IPS-18c (cell line): ENCODE measurements around the gene PPM1H.
"Not testable (repeated sequence)": the region's sequence is repeated elsewhere in the genome, so short reads cannot be mapped to it uniquely, and the experiment has no call there.

Experiments
- H3K4me3 ChIP-seq: 2 replicates; pipeline ENCODE4 v1.7.0; 2013; ENCODE audit warnings: low read depth, mild to moderate bottlenecking, low read length, moderate library complexity; ENCODE audit not compliant: insufficient read depth
- H3K9me3 ChIP-seq: one replicate; pipeline ENCODE4 v1.6.1; 2013; ENCODE audit warnings: mild to moderate bottlenecking, low read length, moderate library complexity; ENCODE audit not compliant: control insufficient read depth, insufficient read depth

PPM1H gene

DNA sequence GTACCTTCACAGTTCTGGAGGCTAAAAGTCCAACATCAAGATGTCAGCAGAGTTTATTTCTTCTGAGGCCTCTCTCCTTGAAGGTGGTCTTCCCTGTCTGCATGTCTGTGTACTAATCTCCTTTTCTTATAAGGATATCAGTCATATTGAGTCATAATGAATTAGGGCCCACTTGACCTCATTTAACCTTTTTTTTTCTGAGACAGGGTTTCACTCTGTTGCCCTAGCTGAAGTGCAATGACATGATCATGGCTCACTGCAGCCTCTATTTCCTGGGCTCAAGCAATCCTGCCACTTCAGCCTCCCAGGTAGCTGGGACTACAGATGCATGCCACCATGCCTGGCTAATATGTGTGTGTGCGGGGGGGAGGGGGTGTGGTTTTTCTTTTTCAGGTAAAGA lies 41.7 kb downstream of the PPM1H start:
- Histone ChIP-seq H3K4me3 (no peak overlapping the region), H3K9me3 (no peaks in the 10 kb centered on the region)

DNA sequence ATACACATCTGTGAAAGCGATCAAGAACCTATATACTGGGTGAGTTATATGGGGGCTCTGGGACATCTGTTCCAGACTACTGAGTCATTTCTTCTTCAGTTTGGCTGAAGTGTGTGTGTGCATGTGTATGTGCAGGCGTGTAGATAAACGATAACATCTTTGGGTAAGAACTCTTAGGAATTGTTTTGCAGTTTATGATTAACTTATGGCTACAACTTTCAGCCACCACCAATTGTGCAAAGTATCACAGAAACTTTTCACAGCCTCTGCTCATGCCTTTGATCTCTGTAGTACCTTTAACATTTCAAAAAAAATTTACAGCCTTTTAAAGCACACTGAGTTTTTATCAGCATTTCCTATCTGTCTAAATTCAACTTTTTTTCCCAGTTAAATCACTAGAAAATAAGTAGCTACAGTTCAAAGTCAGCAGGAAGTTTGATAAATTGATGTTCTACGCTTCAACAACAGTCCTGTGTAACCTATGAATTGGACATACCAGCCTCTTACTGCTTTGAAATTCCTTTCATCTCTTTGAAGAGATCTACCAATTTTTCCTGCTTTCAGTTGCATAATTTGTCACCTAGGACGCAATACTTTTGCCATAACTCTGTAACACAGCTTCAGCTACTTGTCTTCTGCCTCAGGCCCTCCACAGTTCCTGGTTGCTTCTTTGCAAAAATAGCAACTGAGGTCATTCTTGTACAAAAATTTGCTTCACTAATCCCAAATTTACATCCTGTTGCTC lies 43.0 kb downstream of the PPM1H start:
- no peak overlapping the region for H3K4me3 ChIP-seq
- H3K9me3 ChIP-seq: no peaks in the 10 kb centered on the region

DNA sequence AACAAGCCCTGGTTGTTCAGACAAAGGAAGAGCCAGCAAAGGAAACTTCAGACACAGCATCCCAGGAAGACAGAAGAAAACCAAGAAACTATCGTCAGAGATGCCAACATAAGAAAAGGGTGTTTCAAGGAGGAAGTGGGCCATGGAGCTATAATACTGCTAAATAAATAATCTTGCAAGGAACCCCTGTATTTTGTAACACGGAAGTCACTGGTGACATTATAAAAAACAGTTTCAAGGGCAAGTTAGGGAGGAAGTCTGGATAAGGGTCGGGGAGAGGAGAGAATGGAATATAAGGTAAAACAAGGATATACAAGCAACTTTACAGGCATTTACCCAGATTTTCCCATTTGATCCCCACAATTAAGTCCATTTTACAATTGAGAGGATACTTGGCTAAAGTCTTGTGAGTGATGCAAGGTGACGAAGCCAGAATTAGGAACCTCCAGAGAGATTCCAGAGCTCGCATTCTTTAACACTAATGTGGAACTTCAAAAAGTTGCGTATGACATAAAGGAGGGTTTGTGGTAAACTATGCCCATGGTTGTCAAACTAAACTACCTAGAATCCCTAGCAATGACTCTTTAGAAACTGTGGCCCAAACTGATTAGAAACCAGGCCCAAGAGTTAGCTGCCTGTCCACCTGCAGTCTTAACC lies 46.4 kb downstream of the PPM1H start:
- Histone ChIP-seq H3K4me3 (no peak overlapping the region), H3K9me3 (no peaks in the 10 kb centered on the region)

DNA sequence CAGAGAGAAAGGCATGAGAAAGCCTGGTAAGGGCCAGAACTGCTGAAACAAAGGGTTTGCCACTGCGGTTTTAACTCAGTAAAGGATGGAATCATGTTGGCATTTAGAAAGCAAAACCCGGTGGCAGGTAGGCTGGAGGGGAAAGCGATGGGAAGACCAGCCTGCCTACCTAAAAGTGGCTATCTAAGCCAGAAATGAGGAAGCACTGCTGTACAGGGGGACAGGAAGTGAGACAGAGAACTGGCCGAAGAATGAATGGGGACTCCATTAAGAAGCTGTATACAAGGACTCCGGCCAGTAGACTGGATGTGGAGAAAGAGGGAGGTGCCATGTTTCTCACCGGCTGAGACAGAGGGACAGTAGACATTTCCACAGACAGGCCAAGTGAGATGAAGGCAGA lies 48.2 kb downstream of the PPM1H start:
- H3K9me3 ChIP-seq: no peaks in the 10 kb centered on the region
- no peak overlapping the region for H3K4me3 ChIP-seq

DNA sequence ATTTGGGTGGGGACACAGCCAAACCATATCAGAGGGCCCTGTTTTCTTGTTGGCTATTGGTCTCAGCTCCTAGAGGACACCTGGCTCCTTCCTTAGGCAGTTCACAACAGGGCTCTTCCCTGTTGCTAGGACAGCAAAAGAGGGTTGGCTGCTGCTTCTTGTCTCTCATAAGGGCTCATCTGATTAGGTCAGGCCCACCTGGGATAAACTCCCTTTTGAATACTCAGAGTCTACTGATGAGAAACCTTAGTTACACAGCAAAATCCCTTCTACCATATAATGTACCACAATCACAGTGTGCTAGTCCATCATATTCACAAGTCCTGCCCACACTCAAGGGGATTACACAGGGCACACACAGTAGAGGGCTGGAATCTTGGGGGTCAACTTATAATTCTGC lies 49.7 kb downstream of the PPM1H start:
- H3K4me3 ChIP-seq: no peak overlapping the region
- H3K9me3 ChIP-seq: no peaks in the 10 kb centered on the region

DNA sequence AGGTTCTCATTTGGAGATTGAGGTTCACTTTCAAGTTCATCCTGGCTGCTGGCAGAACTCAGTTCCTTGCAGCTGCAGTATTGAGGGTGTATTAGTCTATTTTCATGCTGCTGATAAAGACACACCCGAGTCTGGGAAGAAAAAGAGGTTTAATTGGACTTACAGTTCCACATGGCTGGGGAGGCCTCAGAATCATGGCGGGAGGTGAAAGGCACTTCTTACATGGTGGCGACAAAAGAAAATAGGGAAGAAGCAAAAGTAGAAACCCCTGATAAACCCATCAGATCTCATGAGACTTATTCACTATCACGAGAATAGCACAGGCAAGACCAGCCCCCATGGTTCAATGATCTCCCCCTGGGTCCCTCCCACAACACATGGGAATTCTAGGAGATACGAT lies 50.1 kb downstream of the PPM1H start:
- not testable (repeated sequence) for H3K9me3 ChIP-seq, H3K4me3 ChIP-seq

DNA sequence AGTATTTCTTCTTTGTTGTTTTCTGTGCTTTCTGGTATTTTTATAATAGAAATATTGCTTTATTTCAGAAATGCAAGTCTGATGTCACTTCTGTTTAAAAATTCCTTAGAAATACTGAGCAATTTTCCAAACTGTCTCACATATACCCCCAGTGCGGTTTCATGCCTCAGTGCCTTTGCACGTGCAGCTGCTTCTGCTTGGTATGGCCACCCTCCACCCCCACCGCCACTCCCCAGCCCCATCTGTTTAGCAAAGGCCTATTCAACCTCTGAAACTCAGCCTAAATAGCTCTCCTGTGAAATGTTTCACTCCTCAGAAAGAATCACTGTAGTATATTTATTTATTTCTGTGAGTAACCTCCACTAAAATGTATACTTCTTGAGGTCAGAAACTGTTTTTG lies 52.3 kb downstream of the PPM1H start:
- Histone ChIP-seq H3K4me3 (no peak overlapping the region), H3K9me3 (no peaks in the 10 kb centered on the region)

DNA sequence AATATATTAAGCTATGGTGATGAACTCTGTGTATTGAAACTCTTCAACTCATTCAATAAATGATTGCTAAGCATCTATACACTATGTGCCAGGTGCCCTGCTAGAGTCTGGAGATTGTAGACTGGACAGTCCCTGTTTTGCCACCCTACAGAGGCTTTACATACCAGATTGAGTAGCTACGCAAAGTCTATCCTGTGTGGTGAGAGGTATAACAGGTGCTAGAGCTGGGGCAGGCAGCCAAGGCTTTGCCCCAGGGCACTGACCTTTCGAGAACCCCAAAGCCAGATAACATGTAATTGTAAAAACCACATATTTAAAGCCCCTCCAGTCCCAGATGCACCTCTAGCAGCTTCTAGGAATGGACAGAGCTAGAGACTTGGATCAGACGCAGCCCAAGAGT lies 52.8 kb downstream of the PPM1H start:
- Histone ChIP-seq H3K4me3 (no peak overlapping the region), H3K9me3 (no peaks in the 10 kb centered on the region)

DNA sequence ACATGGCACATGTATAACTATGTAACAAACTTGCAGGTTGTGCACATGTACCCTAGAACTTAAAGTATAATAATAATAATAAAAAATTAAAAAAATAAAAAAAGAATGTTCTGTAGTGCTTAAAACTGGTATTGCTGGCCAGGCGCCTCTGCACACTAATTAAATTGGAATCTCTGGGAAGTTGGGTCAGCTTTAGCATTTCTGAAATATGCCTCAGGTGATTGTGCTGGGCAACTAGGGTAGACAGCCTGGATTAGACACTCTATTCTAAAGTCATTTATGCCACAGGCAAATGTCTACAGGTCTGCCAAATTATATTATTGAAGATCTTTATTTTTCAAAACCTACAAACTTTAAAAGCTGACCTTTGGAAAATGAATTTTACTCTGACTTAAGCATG lies 55.3 kb downstream of the PPM1H start:
- H3K9me3 ChIP-seq: no peaks in the 10 kb centered on the region
- H3K4me3 ChIP-seq: no peak overlapping the region

DNA sequence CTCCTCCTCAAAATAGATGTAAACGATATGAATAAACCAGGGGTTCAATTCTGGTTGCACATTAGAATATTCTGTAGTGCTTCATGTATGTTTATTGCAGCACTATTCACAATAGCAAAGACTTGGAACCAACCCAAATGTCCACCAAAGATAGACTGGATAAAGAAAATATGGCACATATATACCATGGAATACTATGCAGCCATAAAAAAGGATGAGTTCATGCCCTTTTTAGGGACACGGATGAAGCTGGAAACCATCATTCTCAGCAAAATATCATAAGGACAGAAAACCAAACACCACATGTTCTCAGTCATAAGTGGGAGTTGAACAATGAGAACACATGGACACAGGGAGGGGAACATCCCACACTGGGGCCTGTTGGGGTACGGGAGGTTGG lies 55.7 kb downstream of the PPM1H start:
- H3K4me3 ChIP-seq, H3K9me3 ChIP-seq: not testable (repeated sequence)

DNA sequence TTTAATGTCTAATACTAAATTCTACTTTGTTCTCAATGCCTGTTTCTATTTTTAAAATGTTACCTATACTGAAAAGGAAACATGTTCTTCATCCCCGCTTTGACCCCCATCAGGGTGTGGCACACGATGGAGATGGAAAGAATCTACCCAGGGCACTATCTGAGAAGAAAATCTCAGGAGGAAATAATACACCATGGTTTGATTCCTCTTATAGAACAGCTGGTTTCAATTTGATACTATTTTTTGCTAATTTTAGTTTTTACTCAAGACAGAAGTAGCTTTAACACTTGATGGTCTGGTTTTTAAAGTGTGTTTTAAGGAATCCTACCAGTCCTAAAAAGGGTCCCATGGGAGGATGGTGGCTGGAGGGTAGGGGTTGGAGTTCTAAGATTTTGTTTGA lies 56.7 kb downstream of the PPM1H start:
- Histone ChIP-seq H3K9me3 (no peaks in the 10 kb centered on the region), H3K4me3 (no peak overlapping the region)

DNA sequence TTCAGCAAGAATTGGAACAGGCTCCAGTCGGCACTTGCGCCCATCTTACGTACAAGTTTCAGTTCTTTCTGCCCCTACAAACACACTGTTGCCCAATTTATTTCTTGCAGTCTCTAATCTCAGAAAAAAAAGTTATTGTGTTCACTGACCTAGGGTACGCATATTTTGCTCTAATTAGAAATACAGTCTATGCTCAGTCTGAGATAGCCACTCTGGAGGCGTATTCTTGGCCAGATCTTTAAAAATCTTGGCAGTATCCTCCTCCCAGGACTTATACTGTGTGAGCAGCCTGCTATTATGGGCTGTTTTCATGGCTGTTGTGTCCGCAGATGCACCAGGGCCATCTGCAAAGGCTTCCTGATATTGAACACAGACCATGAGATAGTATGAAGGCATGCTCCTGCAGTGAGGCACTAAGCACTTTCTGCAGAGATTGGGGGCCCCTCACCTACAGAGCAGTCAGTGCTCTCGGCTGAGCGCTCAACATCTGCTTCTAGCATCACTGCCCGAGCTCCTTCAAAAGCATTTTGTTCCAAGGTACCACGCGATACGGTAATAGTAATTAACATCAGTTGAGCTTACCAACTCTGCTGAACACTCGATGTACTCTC lies 57.9 kb downstream of the PPM1H start:
- no peak overlapping the region for H3K4me3 ChIP-seq

DNA sequence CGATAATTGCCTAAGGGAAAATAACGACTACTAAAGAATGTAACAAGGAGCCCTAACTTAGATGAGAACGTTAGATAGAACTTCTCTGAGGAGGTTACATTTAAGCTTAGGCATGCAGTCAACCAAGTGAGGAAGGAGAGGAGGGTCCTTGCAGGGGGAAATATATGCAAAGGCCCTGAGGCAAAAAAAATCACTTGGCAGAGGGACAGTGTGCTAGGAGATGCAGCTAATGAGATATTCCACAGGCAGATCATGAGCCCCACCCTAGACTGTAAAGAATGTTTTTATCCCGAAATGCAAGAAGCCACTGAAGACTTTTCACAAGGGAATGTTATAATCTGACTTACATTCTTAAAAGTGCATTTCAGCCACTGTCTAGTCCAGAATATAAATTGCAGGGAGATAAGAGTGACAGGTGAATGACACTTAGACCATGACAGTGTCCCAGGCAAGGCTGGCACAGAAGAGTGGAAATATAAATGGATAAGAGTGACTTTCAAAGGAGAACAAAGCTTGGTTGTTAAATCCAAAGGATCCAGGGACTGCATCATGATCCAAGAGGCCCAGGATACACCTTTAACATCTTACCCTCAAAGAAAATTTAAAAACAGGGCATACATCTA lies 61.0 kb downstream of the PPM1H start:
- no peaks in the 10 kb centered on the region for H3K9me3 ChIP-seq

More for the DNA sequence above, 57.9 kb downstream of the PPM1H start:
- no peaks in the 10 kb centered on the region for H3K9me3 ChIP-seq

DNA sequence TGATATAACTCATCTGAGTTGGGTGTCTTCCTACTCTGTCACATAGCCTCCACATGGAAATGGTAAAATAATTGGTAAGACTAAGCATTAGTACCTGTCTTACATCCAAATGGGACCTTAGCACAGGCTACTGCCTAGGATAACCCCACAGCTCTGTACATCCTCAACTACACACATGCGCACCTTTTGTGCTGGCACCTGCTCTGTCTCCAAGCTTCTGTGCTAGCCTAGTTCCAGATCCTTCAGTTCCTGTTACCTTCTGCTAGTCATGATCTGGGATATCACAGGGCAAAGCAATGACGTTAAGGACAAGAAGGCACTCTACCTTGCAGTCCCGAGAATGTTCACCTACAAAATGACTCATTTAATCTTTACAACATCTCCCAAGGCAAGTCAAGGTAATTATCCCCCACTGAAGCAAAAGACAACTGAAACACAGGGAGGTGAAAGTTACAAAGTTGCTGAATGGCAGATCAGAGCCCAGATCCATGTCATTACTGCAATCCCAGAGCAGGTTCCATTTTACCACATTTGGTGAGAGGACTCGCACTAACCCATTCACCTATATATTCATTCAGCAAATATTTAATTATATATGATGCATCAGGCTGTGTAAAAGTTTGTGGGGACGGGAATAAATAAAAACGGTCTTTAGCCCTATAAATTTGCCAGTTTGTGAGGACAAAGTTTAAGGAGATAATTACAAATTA lies 61.7 kb downstream of the PPM1H start:
- Histone ChIP-seq H3K9me3 (no peaks in the 10 kb centered on the region), H3K4me3 (no peak overlapping the region)

More for the DNA sequence above, 61.0 kb downstream of the PPM1H start:
- no peak overlapping the region for H3K4me3 ChIP-seq

DNA sequence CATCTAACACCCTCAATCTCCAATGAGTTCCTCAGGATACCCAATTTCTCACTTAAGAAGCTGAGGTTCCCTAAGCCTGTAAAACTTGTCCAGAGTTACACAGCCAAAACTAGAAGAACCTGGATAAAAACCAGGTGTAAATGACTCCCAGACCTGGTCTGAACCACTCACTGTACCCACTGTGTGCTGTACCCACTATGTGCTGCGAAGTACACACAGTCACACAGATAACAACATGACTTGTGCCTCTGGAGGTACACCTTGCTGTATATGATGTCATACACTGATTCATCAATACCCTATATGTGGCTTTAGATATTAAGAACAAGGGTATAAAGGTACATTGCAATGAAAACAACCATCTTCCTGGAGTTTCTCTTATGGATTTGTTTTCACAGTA lies 66.1 kb downstream of the PPM1H start:
- Histone ChIP-seq H3K9me3 (no peaks in the 10 kb centered on the region), H3K4me3 (no peak overlapping the region)

DNA sequence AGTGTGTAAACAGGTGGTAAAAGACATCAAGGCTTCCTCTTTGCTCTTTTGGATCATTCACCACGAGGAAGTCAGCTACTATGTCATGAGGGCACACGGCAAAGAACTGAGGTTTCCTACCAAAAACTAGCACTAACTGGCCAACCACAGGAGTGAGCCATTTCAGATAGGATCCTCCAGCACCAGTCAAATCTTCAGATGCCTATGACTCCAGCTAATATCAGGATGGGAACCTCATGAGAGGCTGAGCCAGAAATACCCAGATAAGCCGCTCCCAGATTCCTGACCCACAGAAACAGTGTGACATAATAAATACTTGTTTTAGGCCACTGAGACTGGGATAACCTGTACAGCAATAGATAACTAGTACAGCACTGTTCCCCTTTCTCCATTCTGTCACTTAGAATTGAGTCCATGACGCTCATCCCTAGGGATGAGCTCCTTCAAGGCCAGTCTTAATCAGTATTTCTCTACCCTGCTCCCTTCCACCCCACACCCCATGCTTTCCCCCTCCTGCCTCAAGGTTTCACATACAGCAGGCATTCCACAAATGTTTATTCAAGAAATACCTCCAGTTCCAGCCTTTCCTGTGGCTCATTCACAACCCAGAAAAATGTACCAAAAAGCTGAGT lies 68.4 kb downstream of the PPM1H start:
- no peak overlapping the region for H3K4me3 ChIP-seq
- no peaks in the 10 kb centered on the region for H3K9me3 ChIP-seq

DNA sequence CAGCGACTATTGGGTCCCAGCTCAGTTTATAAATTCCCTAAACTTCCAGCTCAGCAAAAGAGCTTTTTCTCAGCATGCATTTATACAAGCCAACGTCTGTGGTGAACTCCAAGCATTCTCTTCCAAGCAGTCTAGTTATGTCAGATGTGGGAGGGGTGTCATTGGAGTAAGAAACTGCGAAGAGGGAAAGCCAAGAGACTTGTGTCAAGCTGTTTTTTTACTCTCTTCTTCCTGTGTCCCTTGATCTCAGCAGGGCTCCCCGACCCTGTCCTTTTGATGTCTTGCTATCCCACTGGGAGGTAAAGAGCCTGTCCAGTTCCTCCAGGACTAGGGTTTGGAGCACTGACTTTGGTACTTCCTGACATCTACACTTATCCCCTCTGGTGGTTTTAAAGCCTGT lies 69.0 kb downstream of the PPM1H start:
- Histone ChIP-seq H3K9me3 (no peaks in the 10 kb centered on the region), H3K4me3 (no peak overlapping the region)
